Esophagus muscularis mucosa (tissue), 4 donors: ENCODE results near the gene PUS7.

ENCODE experiments used
- EP300 ChIP-seq: sonication (generic); formaldehyde crosslinking; IDR thresholded peaks from one replicate; pipeline ENCODE4 v1.6.1; 2017; ENCODE audit warnings: antibody characterized with exemption
- POLR2AphosphoS5 ChIP-seq, 2 donors: sonication (generic); formaldehyde crosslinking; IDR thresholded peaks; one replicate each; pipeline ENCODE4 v1.6.1; 2017; ENCODE audit warnings: antibody characterized with exemption in 2 of 2
- TF ChIP-seq, protein P1 (sequence below), 3 experiments: fragments of 200-600 bp in 2 of 3; fragments of 450-650 bp in 1 of 3; sonication (generic) in 2 of 3; IDR thresholded peaks; one replicate each; pipeline ENCODE4 v1.5.1; 2017 to 2019; ENCODE audit warnings: antibody characterized with exemption in 3 of 3, mild to moderate bottlenecking in 2 of 3, moderate library complexity in 1 of 3

DNA sequence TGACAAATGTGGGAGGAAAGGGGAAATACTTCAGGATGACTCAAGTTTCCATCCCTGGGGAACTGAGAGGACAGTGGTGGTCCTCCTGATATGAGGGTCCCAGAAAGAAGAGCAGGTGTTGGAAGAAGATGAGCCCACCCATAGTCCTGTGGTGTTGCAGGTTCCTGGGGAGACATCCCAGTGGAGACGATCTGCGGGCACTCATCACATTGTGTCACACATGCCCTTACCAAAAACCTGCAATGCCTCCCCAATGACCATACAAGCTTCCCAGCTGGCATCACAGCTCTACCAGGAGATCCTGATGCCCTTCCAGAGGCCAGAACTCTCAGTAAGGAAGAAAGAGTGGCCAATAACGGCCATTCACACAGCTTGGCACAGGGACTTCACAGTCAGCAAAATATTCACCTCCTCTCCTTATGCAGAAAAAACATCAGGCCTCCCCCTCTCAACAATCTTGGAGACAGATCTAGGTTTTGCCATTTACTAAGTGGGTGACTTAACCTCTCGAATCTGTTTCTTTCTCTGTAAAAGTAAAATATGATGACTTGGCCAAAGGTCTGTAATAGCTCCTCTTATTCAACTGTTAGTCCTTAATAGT is 9.0 kb downstream of the PUS7 start:
- no peak for TF ChIP-seq EP300
- TF ChIP-seq, protein P1, sequence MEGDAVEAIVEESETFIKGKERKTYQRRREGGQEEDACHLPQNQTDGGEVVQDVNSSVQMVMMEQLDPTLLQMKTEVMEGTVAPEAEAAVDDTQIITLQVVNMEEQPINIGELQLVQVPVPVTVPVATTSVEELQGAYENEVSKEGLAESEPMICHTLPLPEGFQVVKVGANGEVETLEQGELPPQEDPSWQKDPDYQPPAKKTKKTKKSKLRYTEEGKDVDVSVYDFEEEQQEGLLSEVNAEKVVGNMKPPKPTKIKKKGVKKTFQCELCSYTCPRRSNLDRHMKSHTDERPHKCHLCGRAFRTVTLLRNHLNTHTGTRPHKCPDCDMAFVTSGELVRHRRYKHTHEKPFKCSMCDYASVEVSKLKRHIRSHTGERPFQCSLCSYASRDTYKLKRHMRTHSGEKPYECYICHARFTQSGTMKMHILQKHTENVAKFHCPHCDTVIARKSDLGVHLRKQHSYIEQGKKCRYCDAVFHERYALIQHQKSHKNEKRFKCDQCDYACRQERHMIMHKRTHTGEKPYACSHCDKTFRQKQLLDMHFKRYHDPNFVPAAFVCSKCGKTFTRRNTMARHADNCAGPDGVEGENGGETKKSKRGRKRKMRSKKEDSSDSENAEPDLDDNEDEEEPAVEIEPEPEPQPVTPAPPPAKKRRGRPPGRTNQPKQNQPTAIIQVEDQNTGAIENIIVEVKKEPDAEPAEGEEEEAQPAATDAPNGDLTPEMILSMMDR (IDR thresholded peaks at IDR 0.05), result no peak
- TF ChIP-seq POLR2AphosphoS5 (IDR thresholded peaks at IDR 0.05), result no peak
